HG03280 (cell line): ENCODE data around the gene SCNN1A.

Experiments used
- ATAC-seq: cut with Tn5 transposase; IDR thresholded peaks from one replicate; pipeline ENCODE4 v1.9.1; 2021; ENCODE audit warnings: mild to moderate bottlenecking, moderate library complexity; ENCODE audit not compliant: unreplicated experiment

Gene SCNN1A

GRCh38 chr12:6375269-6376078 is at the start of gene SCNN1A:
SCNN1A (minus strand) TSS chr12:6375563; CDS start chr12:6374783, 780 bp downstream.
- no peak for ATAC-seq

GRCh38 chr12:6424866-6425265 is 49.5 kb upstream of the SCNN1A start:
- ATAC-seq, result no peak

- ATAC-seq, result no peak
Observed at GRCh38 chr12:6424008-6424347, 48.6 kb upstream of the SCNN1A start.

GRCh38 chr12:6423267-6424007 is 48.1 kb upstream of the SCNN1A start:
- ATAC-seq, result no peak

GRCh38 chr12:6420364-6420763 is 45.0 kb upstream of the SCNN1A start:
- ATAC-seq, result no peak

GRCh38 chr12:6418796-6419195 is 43.4 kb upstream of the SCNN1A start:
- no peak for ATAC-seq

GRCh38 chr12:6416596-6416995 is 41.2 kb upstream of the SCNN1A start:
- no peak for ATAC-seq

GRCh38 chr12:6407236-6407954 is 32.0 kb upstream of the SCNN1A start:
- no peak for ATAC-seq

- no peak for ATAC-seq
Observed at GRCh38 chr12:6405963-6406362, 30.6 kb upstream of the SCNN1A start.

GRCh38 chr12:6404390-6404789 is 29.0 kb upstream of the SCNN1A start:
- no peak for ATAC-seq

GRCh38 chr12:6399884-6400644 is 24.7 kb upstream of the SCNN1A start:
- no peak for ATAC-seq

GRCh38 chr12:6396031-6396430 is 20.7 kb upstream of the SCNN1A start:
- no peak for ATAC-seq

- ATAC-seq, result no peak
Observed at GRCh38 chr12:6394398-6394797, 19.0 kb upstream of the SCNN1A start.

- no peak for ATAC-seq
Observed at GRCh38 chr12:6393109-6393508, 17.7 kb upstream of the SCNN1A start.

- ATAC-seq, result no peak
Observed at GRCh38 chr12:6392504-6392903, 17.1 kb upstream of the SCNN1A start.

GRCh38 chr12:6391013-6391412 is 15.7 kb upstream of the SCNN1A start:
- no peak for ATAC-seq

- no peak for ATAC-seq
Observed at GRCh38 chr12:6390084-6390799, 14.9 kb upstream of the SCNN1A start.

GRCh38 chr12:6387541-6387940 is 12.2 kb upstream of the SCNN1A start:
- ATAC-seq, result no peak

- ATAC-seq, result no peak
Observed at GRCh38 chr12:6386491-6386890, 11.1 kb upstream of the SCNN1A start.

GRCh38 chr12:6386038-6386437 is 10.7 kb upstream of the SCNN1A start:
- ATAC-seq, result no peak
